H1 (cell line): ENCODE data around the gene MGLL. TPM values are rescaled to one million over a fixed set of nuclear protein-coding genes. Genes with fewer than 3 reads are reported as not detected.

Source experiments
- CTCF ChIA-PET: fragments of 300-600 bp; sonication (Branson Sonifier 250); formaldehyde crosslinking; loops from one replicate; lab custom pipeline; 2021; ENCODE audit not compliant: partially characterized antibody; lab: Charles Lee
- POLR2A ChIA-PET: fragments of 300-600 bp; sonication (Branson Sonifier 250); formaldehyde crosslinking; loops from one replicate; lab custom pipeline; 2021; ENCODE audit warnings: inconsistent platforms; ENCODE audit not compliant: partially characterized antibody; lab: Charles Lee
- DNase-seq, 2 experiments: peaks; one replicate each; pipeline versions ENCODE4 v3.0.0 to v3.0.0-alpha.2; 2010 to 2022; ENCODE audit warnings: low spot score in 2 of 2, low read depth in 1 of 2, mixed read lengths in 1 of 2
- FAIRE-seq: peaks from 2 replicates; lab custom pipeline; 2011; peaks lifted over from hg19 to GRCh38; lab: Jason Lieb, UNC
- H2AFZ ChIP-seq: 2 replicates; pipeline ENCODE4 v1.8.1; 2012; ENCODE audit warnings: low read length, inconsistent platforms
- H2AK5ac ChIP-seq: 2 replicates; pipeline ENCODE4 v1.6.1; 2013; ENCODE audit warnings: low read depth, low read length
- H2BK120ac ChIP-seq: replicated peaks from 2 replicates; pipeline ENCODE3; 2013; ENCODE audit warnings: low read depth, low read length, inconsistent platforms
- H2BK12ac ChIP-seq: 2 replicates; pipeline ENCODE4 v1.6.1; 2013; ENCODE audit warnings: low read depth, low read length
- H2BK15ac ChIP-seq: 2 replicates; pipeline ENCODE4 v1.6.1; 2013; ENCODE audit warnings: low read length
- H2BK20ac ChIP-seq: 2 replicates; pipeline ENCODE4 v1.6.1; 2013; ENCODE audit warnings: low read length
- H2BK5ac ChIP-seq: 2 replicates; pipeline ENCODE4 v1.6.1; 2013; ENCODE audit warnings: low read depth, low read length
- H3K14ac ChIP-seq: 2 replicates; pipeline ENCODE4 v1.6.1; 2013; ENCODE audit warnings: inconsistent platforms; ENCODE audit not compliant: insufficient read length
- H3K18ac ChIP-seq: 2 replicates; pipeline ENCODE4 v1.6.1; 2013; ENCODE audit warnings: low read length; ENCODE audit errors: extremely low read depth
- H3K23ac ChIP-seq: 2 replicates; pipeline ENCODE4 v1.6.1; 2013; ENCODE audit warnings: inconsistent platforms; ENCODE audit not compliant: insufficient read length
- H3K23me2 ChIP-seq: 2 replicates; pipeline ENCODE4 v1.6.1; 2013; ENCODE audit warnings: low read depth, low read length
- H3K27ac ChIP-seq: 2 replicates; pipeline ENCODE4 v1.6.1; 2011; ENCODE audit warnings: low read depth, low read length, inconsistent platforms
- H3K27me3 ChIP-seq, 4 experiments: replicated peaks in 1 of 4; 1 replicate in 1 of 4; 2 replicates in 3 of 4; pipeline versions ENCODE4 v1.6.1 to v1.8.1; 2011 to 2013; ENCODE audit warnings: low read length in 3 of 4, mild to moderate bottlenecking in 3 of 4, inconsistent platforms in 2 of 4, mixed read lengths in 2 of 4, moderate library complexity in 1 of 4; ENCODE audit not compliant: control insufficient read depth in 3 of 4, insufficient read depth in 3 of 4; ENCODE audit errors: extremely low read depth in 1 of 4
- H3K36me3 ChIP-seq, 4 experiments: 2 replicates each; pipeline versions ENCODE4 v1.6.1 to v1.8.1; 2011 to 2013; ENCODE audit warnings: mild to moderate bottlenecking in 4 of 4, low read length in 3 of 4, moderate library complexity in 2 of 4, control low read depth in 1 of 4, inconsistent platforms in 1 of 4; ENCODE audit not compliant: insufficient read depth in 4 of 4, control insufficient read depth in 2 of 4
- H3K4ac ChIP-seq: replicated peaks from 2 replicates; pipeline ENCODE3; 2013; ENCODE audit warnings: low read length, low read depth, mixed read lengths, inconsistent platforms; ENCODE audit not compliant: insufficient read length
- H3K4me1 ChIP-seq, 4 experiments: replicated peaks in 1 of 4; 1 replicate in 1 of 4; 2 replicates in 3 of 4; pipeline versions ENCODE4 v1.6.1 to v1.8.1; 2011 to 2013; ENCODE audit warnings: low read length in 3 of 4, inconsistent platforms in 2 of 4, mixed read lengths in 1 of 4; ENCODE audit not compliant: insufficient read depth in 4 of 4, control insufficient read depth in 3 of 4
- H3K4me2 ChIP-seq, 2 experiments: 2 replicates each; pipeline versions ENCODE4 v1.6.1 to v1.8.1; 2011 to 2013; ENCODE audit warnings: low read depth in 2 of 2, low read length in 2 of 2, control low read depth in 1 of 2, inconsistent platforms in 1 of 2, mild to moderate bottlenecking in 1 of 2; ENCODE audit not compliant: insufficient read depth in 1 of 2
- H3K4me3 ChIP-seq, 4 experiments: fragments of 200-600, 300-600 bp in 1 of 4; sonication (generic), shearing (Covaris generic), sonication (Bioruptor Twin) in 1 of 4; 2 replicates each; pipeline versions ENCODE4 v1.5.1 to v1.8.1; 2011 to 2016; ENCODE audit warnings: low read length in 4 of 4, low read depth in 3 of 4, control low read depth in 2 of 4, inconsistent platforms in 2 of 4, mild to moderate bottlenecking in 2 of 4, mixed read lengths in 1 of 4, moderate library complexity in 1 of 4; ENCODE audit not compliant: insufficient read depth in 2 of 4; ENCODE audit errors: extremely low read depth in 1 of 4
- H3K56ac ChIP-seq: replicated peaks from 2 replicates; pipeline ENCODE3; 2013; ENCODE audit warnings: low read depth, mild to moderate bottlenecking, mixed read lengths, low read length, inconsistent platforms; ENCODE audit not compliant: insufficient read length
- H3K79me1 ChIP-seq: 2 replicates; pipeline ENCODE4 v1.6.1; 2013; ENCODE audit warnings: low read depth, low read length, control low read depth
- H3K79me2 ChIP-seq, 2 experiments: 2 replicates each; pipeline versions ENCODE4 v1.6.1 to v1.8.1; 2012 to 2013; ENCODE audit warnings: low read length in 2 of 2, mild to moderate bottlenecking in 2 of 2, inconsistent platforms in 1 of 2; ENCODE audit not compliant: insufficient read depth in 2 of 2, control insufficient read depth in 1 of 2
- H3K9ac ChIP-seq, 4 experiments: replicated peaks in 1 of 4; 1 replicate in 1 of 4; 2 replicates in 3 of 4; pipeline versions ENCODE4 v1.6.1 to v1.8.1; 2011 to 2013; ENCODE audit warnings: low read depth in 3 of 4, low read length in 3 of 4, control low read depth in 2 of 4, mild to moderate bottlenecking in 2 of 4, moderate library complexity in 2 of 4, inconsistent platforms in 1 of 4; ENCODE audit errors: extremely low read depth in 1 of 4
- H3K9me3 ChIP-seq, 2 experiments: 2 replicates each; pipeline versions ENCODE4 v1.6.1 to v1.8.1; 2012 to 2013; ENCODE audit warnings: mild to moderate bottlenecking in 2 of 2, moderate library complexity in 2 of 2, control low read depth in 1 of 2, inconsistent platforms in 1 of 2, low read depth in 1 of 2, low read length in 1 of 2, mixed read lengths in 1 of 2; ENCODE audit not compliant: insufficient read depth in 2 of 2
- H4K20me1 ChIP-seq, 2 experiments: replicated peaks in 1 of 2; 2 replicates each; pipeline versions ENCODE3 to v1.8.1; 2011 to 2013; ENCODE audit warnings: inconsistent platforms in 2 of 2, low read length in 2 of 2, mild to moderate bottlenecking in 1 of 2; ENCODE audit not compliant: insufficient read depth in 2 of 2, control insufficient read depth in 1 of 2
- H4K5ac ChIP-seq: 2 replicates; pipeline ENCODE4 v1.6.1; 2013; ENCODE audit warnings: low read length, low read depth, mixed read lengths, inconsistent platforms; ENCODE audit not compliant: insufficient read length
- H4K8ac ChIP-seq: 2 replicates; pipeline ENCODE4 v1.8.0; 2013; ENCODE audit warnings: mild to moderate bottlenecking, moderate library complexity, low read length, inconsistent platforms; ENCODE audit not compliant: insufficient read depth; ENCODE audit errors: extremely low read depth
- H4K91ac ChIP-seq: replicated peaks from 2 replicates; pipeline ENCODE3; 2013; ENCODE audit warnings: low read length, mixed read lengths, inconsistent platforms; ENCODE audit not compliant: insufficient read length
- CEBPB ChIP-seq: IDR thresholded peaks from 2 replicates; pipeline ENCODE4 v1.6.1; 2012; ENCODE audit warnings: low read depth, low read length
- EGR1 ChIP-seq: IDR thresholded peaks from 2 replicates; pipeline ENCODE4 v1.6.1; 2011; ENCODE audit warnings: low read depth, low read length, borderline replicate concordance
- EZH2 ChIP-seq: fragments of 200-600 bp; sonication (generic); IDR thresholded peaks from 2 replicates; pipeline ENCODE4 v1.7.1; 2012; ENCODE audit warnings: low read depth, mild to moderate bottlenecking, moderate library complexity, low read length, inconsistent platforms; ENCODE audit not compliant: severe bottlenecking
- GTF2F1 ChIP-seq: IDR thresholded peaks from 2 replicates; pipeline ENCODE4 v1.6.1; 2012; ENCODE audit warnings: low read depth, low read length, improper control_type of control experiment, borderline replicate concordance
- KDM1A ChIP-seq: fragments of 200-600, 300-600 bp; sonication (generic); IDR thresholded peaks from 2 replicates; pipeline ENCODE4 v1.7.1; 2016; ENCODE audit warnings: mild to moderate bottlenecking, low read length, borderline replicate concordance
- RAD21 ChIP-seq, 2 experiments: IDR thresholded peaks in 1 of 2; conservative IDR thresholded peaks in 1 of 2; 2 replicates each; pipeline ENCODE4 v1.6.1; 2011; ENCODE audit warnings: low read depth in 2 of 2, low read length in 2 of 2, improper control_type of control experiment in 1 of 2, inconsistent platforms in 1 of 2, mild to moderate bottlenecking in 1 of 2, moderate library complexity in 1 of 2
- RNF2 ChIP-seq: fragments of 200-900, 300-1000 bp; sonication (generic); IDR thresholded peaks from 2 replicates; pipeline ENCODE4 v1.7.1; 2016; ENCODE audit warnings: borderline replicate concordance, low read depth, mild to moderate bottlenecking, antibody characterized with exemption, low read length; ENCODE audit not compliant: poor library complexity, severe bottlenecking; ENCODE audit errors: missing control alignments
- SAP30 ChIP-seq: fragments of 300-600 bp; sonication (generic); IDR thresholded peaks from 2 replicates; pipeline ENCODE4 v1.7.1; 2012; ENCODE audit warnings: low read length, moderate library complexity, mild to moderate bottlenecking, inconsistent platforms; ENCODE audit not compliant: insufficient read depth, insufficient replicate concordance
- SP1 ChIP-seq: IDR thresholded peaks from 2 replicates; pipeline ENCODE4 v1.6.1; 2011; ENCODE audit warnings: low read depth, low read length
- TBP ChIP-seq: IDR thresholded peaks from 2 replicates; pipeline ENCODE4 v1.6.1; 2011; ENCODE audit warnings: low read depth, low read length, improper control_type of control experiment
- WGBS, 2 experiments: shearing (Covaris generic) in 1 of 2; methylation state at CpG; one replicate each; pipeline versions ENCODE4 v1.1.6 to v1.1.7; 2013 to 2015; ENCODE audit warnings: low lambda C conversion rate in 2 of 2, mixed read lengths in 2 of 2, inconsistent platforms in 1 of 2, low coverage in 1 of 2, missing lambda C conversion rate in 1 of 2; ENCODE audit not compliant: insufficient replicate concordance in 2 of 2, insufficient coverage in 1 of 2, insufficient read length in 1 of 2; ENCODE audit errors: extremely low coverage in 1 of 2, missing lambda C conversion rate in 1 of 2; 5-methylcytosine and 5-hydroxymethylcytosine counted together
- polyA plus RNA-seq, 7 experiments: library from polyadenylated mRNA; depleted of rRNA in 3 of 7; stranded (reverse) in 5 of 7; unstranded in 2 of 7; fragments of >200 nt in 5 of 7; fragments of 200-250 nt in 2 of 7; gene quantifications; 1 replicate in 5 of 7; 2 replicates in 1 of 7; 4 replicates in 1 of 7; pipeline versions ENCODE4 v1.2.1 to v1.2.3, GENCODE V29; 2011 to 2013; ENCODE audit warnings: missing spikeins in 2 of 7, mixed read lengths in 2 of 7
- total RNA-seq: library from RNA; stranded (reverse); fragmentation: NEBNext Ultra II Directional; extraction: Animal tissue kit (Norgen Biotek cat#: 25700); gene quantifications from 2 replicates; pipeline ENCODE4 v1.2.1, GENCODE V29; 2021
- TF ChIP-seq, protein P1 (sequence below): IDR thresholded peaks from 2 replicates; pipeline ENCODE4 v1.6.1; 2012; ENCODE audit warnings: low read length, inconsistent platforms

MGLL gene
- total and polyA plus RNA-seq, 2 of the 8 experiments (the other 6 are each of a cell fraction or from before 2014, with no cell fraction given) = 0.05 to 0.34 TPM

DNA sequence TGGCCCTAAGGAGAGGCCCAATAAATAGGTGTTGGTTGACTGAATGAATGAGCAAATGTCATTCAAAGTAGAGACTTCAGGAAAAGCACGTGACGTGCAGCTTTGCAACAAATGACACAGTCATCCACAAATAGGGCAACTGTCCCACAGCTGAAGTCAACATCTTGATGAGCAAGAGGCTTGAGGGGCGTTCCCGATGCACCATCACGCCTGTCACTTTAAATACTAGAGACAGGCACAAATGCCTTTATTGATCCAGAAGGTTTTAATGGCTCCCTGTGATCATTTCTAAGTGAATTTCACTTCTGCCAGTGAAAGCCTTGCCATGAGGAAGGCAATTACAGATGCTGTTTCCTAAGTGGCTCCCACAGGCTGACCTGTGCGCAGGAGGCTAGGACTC lies 105.9 kb downstream of the MGLL start:
- Histone ChIP-seq H4K8ac (no peak overlapping the region), H3K9ac (no peak overlapping the region), H2BK5ac (no peak overlapping the region), H3K36me3 (no peaks in the 10 kb centered on the region), H3K27me3 (no peaks in the 10 kb centered on the region), H3K18ac (no peak overlapping the region), H3K79me2 (no peaks in the 10 kb centered on the region), H3K56ac (no peak overlapping the region), H3K9me3 (no peaks in the 10 kb centered on the region), H3K4me2 (no peak overlapping the region), H3K27ac (no peak overlapping the region), H2AFZ (no peak overlapping the region), H2BK20ac (no peak overlapping the region), H3K4ac (no peak overlapping the region), H2AK5ac (no peak overlapping the region), H3K23me2 (no peaks in the 10 kb centered on the region), H3K4me3 (no peak overlapping the region), H3K79me1 (no peaks in the 10 kb centered on the region), H3K4me1 (peaks cover 0 to 5% (median 1%) of the 10 kb centered on the region in 4 experiments; a peak in 1 of 7 replicates), H4K5ac (no peak overlapping the region), H4K20me1 (no peaks in the 10 kb centered on the region), H3K23ac (no peak overlapping the region), H2BK15ac (no peak overlapping the region), H3K14ac (no peak overlapping the region), H2BK120ac (no peak overlapping the region), H2BK12ac (no peak overlapping the region), H4K91ac (no peak overlapping the region)
- no peak for DNase-seq
- TF ChIP-seq RNF2 (no peak), RAD21 (IDR thresholded peaks at IDR 0.05 in 1 of 2, conservative IDR thresholded peaks at IDR 0.05 in 1 of 2; ENCODE audit: low read depth in 2 of 2, low read length in 2 of 2) (no peak), SAP30 (no peak), CEBPB (no peak), KDM1A (no peak), SP1 (no peak), EGR1 (no peak), EZH2 (no peak), TBP (no peak), GTF2F1 (no peak)
- TF ChIP-seq, protein P1, sequence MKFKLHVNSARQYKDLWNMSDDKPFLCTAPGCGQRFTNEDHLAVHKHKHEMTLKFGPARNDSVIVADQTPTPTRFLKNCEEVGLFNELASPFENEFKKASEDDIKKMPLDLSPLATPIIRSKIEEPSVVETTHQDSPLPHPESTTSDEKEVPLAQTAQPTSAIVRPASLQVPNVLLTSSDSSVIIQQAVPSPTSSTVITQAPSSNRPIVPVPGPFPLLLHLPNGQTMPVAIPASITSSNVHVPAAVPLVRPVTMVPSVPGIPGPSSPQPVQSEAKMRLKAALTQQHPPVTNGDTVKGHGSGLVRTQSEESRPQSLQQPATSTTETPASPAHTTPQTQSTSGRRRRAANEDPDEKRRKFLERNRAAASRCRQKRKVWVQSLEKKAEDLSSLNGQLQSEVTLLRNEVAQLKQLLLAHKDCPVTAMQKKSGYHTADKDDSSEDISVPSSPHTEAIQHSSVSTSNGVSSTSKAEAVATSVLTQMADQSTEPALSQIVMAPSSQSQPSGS = no peak
- CTCF ChIA-PET = interaction anchor here (1.1 to 6.8 kb wide), 3 partner anchors 9 to 25 kb away, joined by 3 to 43 read pairs (median 5); no protein-coding TSS in a partner anchor
- 98% methylated on average over 6 of the region's 6 CpGs; no CpG with 5 or more reads in 1 of the 2 experiments for WGBS, 2 experiments
- POLR2A ChIA-PET = interaction anchor here (1.1 kb wide), 1 partner anchor 106 kb away, joined by 3 read pairs; the partner anchor contains the start of gene MGLL
- no peak for FAIRE-seq
